Subcutaneous adipose tissue (tissue), 4 donors: ENCODE data around the gene MRPS33. TPM values are rescaled to one million over a fixed set of nuclear protein-coding genes. Genes with fewer than 3 reads are reported as not detected.

Source experiments
- CTCF ChIP-seq: fragments of 450-650 bp; IDR thresholded peaks from one replicate; pipeline ENCODE4 v1.5.1; 2016; ENCODE audit warnings: low read depth, mild to moderate bottlenecking, control low read depth, antibody characterized with exemption, moderate library complexity
- total RNA-seq, 4 donors: library from RNA; depleted of rRNA; stranded (reverse); fragments of >200 nt; gene quantifications; one replicate each; pipeline ENCODE4 v1.1.0, GENCODE V29; 2016

Gene MRPS33
- total RNA-seq, 4 donors from 2014 or later, result 12.4 to 19.8 (median 16.0) TPM

DNA sequence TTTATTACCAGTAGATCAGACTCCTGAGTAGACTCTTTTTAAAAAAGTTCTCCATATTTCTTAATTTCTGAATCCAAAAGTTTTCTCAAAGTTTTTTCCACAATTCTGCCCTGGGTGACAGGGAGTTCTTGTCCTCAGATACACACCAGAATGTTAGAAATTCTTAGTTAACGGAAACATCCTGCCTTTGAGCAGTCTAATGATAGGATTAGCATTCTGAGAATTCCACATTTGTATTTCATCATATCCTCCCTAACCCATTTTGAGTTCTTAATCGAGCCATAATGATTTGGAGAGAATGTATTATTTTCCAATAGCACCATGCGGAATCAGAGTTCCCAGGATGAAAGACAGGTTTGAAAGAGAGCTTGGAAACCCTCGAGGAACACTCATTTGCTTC lies 28.9 kb upstream of the MRPS33 start:
- TF ChIP-seq CTCF, result no peak

- TF ChIP-seq CTCF, result no peak
Measured at GRCh38 chr7:141042222-141043193, 27.8 kb upstream of the MRPS33 start.

- no peak for TF ChIP-seq CTCF
Measured at GRCh38 chr7:141039376-141039775, 24.6 kb upstream of the MRPS33 start.

DNA sequence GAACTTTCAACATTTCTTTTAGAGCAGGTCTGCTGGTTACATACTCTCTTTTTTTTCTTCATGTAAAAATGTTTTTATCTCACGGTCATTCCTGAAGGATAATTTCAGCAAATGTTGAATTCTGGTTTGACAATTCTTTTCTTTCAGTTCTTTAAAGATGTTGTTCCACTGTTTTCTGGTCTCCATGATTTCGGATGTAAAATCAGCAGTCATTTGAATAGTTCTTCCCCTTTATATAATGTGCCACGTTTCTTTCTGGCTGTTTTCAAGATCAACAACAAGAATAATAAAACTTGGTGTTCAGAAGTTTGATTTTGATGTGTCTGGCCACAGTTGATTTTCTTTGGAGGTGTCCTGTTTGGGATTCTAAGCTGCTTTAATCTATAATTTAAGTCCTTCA lies 14.0 kb upstream of the MRPS33 start:
- TF ChIP-seq CTCF, result no peak

DNA sequence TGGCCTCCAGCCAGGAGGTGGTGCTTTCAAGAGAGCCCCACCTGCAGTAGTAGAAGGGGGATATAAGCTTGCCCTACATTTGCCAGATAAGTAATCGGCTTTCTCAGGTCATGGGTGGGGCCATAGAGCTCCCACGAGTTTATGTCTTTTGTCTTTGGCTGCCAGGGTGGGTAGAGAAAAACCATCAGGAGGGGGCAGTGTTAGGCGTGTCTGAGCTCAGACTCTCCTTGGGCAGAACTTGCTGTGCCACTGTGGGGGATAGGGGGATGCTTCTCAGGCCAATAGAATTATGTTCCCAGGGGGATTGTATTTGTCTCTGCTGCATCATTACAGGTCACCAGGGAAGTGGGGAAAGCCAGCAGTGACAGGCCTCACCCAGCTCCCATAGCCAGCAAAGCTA lies 12.3 kb upstream of the MRPS33 start:
- no peak for TF ChIP-seq CTCF

GRCh38 chr7:141024668-141025067 lies 9.9 kb upstream of the MRPS33 start:
- TF ChIP-seq CTCF, result no peak

DNA sequence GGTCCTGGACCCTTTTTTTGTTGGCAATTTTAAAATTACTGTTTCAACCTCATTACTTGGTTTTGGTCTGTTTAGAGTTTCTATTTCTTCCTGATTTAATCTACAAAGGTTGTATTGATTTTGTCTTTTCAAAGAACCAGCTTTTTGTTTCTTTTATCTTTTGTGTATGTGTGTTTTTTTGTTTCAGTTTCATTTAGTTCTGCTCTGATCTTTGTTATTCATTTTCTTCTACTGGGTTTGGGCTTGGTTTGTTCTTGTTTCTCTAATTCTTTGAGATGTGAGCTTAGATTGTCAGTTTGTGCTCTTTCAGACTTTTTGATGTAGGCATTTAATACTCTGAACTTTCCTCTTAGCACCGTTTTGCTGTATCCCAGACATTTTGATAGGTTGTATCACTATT lies 8.5 kb upstream of the MRPS33 start:
- no peak for TF ChIP-seq CTCF
